PC-3 (cell line): ENCODE measurements around the gene ANGPT4. TPM values are rescaled to one million over a fixed set of nuclear protein-coding genes. Genes with fewer than 3 reads are reported as not detected.

Experiments
- ATAC-seq: fragments of 200-7000 bp; cut with Tn5 transposase; 2 replicates; pipeline ENCODE4 v1.9.1; 2020; ENCODE audit warnings: mild to moderate bottlenecking, moderate library complexity
- BruUV-seq: library from RNA; stranded (reverse); fragments of 400-500 nt; replicated peaks from 2 replicates; lab custom pipeline; 2021; lab: Mats Ljungman, UMichigan
- CTCF ChIA-PET: fragments of 300-600 bp; sonication (Branson Sonifier 250); formaldehyde crosslinking; loops from one replicate; lab custom pipeline; 2022; ENCODE audit warnings: antibody characterized with exemption; lab: Charles Lee
- POLR2A ChIA-PET: fragments of 300-600 bp; sonication (Branson Sonifier 250); formaldehyde crosslinking; loops from one replicate; lab custom pipeline; 2022; ENCODE audit warnings: antibody characterized with exemption; ENCODE audit not compliant: unreplicated experiment; lab: Charles Lee
- DNase-seq: peaks from one replicate; pipeline ENCODE4 v3.0.0-alpha.2; 2015
- H2AFZ ChIP-seq: fragments of 300-600 bp; sonication (generic); 2 replicates; pipeline ENCODE4 v1.6.0; 2016; ENCODE audit warnings: antibody characterized with exemption, low read length
- H3F3A ChIP-seq: fragments of 300-600 bp; sonication (generic); one replicate; pipeline ENCODE4 v1.6.0; 2017; ENCODE audit warnings: antibody characterized with exemption, low read length, control low read depth, mild to moderate bottlenecking; ENCODE audit not compliant: unreplicated experiment
- H3K27ac ChIP-seq: fragments of 300-600 bp; sonication (generic); 2 replicates; pipeline ENCODE4 v1.5.1; 2016; ENCODE audit warnings: mild to moderate bottlenecking, low read length
- H3K27me3 ChIP-seq: fragments of 300-600 bp; sonication (generic); 2 replicates; pipeline ENCODE4 v1.6.1; 2016; ENCODE audit warnings: low read length, mixed read lengths
- H3K36me3 ChIP-seq: fragments of 300-600 bp; sonication (generic); 2 replicates; pipeline ENCODE4 v1.6.1; 2016; ENCODE audit warnings: low read depth, mixed run types, low read length, mixed read lengths
- H3K4me1 ChIP-seq: fragments of 300-600 bp; sonication (generic); 2 replicates; pipeline ENCODE4 v1.5.1; 2016; ENCODE audit warnings: low read length; ENCODE audit not compliant: insufficient read depth
- H3K4me2 ChIP-seq: fragments of 300-600 bp; sonication (generic); 2 replicates; pipeline ENCODE4 v1.6.0; 2016; ENCODE audit warnings: low read length
- H3K4me3 ChIP-seq: fragments of 300-600 bp; sonication (generic); 2 replicates; pipeline ENCODE4 v1.5.1; 2016; ENCODE audit warnings: mild to moderate bottlenecking, low read length, mixed read lengths
- H3K79me2 ChIP-seq: fragments of 300-600 bp; sonication (generic); 2 replicates; pipeline ENCODE4 v1.6.1; 2017; ENCODE audit warnings: low read length, mixed read lengths
- H3K9ac ChIP-seq: fragments of 300-600 bp; sonication (generic); 2 replicates; pipeline ENCODE4 v1.6.0; 2016; ENCODE audit warnings: mild to moderate bottlenecking, low read length
- H3K9me2 ChIP-seq: fragments of 300-600 bp; sonication (generic); replicated peaks from 2 replicates; pipeline ENCODE4 v1.6.1; 2016; ENCODE audit warnings: mixed run types, low read length, mixed read lengths
- H3K9me3 ChIP-seq: fragments of 300-600 bp; sonication (generic); 2 replicates; pipeline ENCODE4 v1.6.1; 2016; ENCODE audit warnings: low read length, mixed read lengths
- H4K20me1 ChIP-seq: fragments of 300-600 bp; sonication (generic); 2 replicates; pipeline ENCODE4 v1.6.1; 2016; ENCODE audit warnings: low read length, mixed read lengths
- CTCF ChIP-seq: fragments of 300-600 bp; sonication (generic); conservative IDR thresholded peaks from 2 replicates; pipeline ENCODE4 v1.5.1; 2017; ENCODE audit warnings: antibody characterized with exemption, low read depth, mild to moderate bottlenecking, low read length
- EZH2 ChIP-seq: fragments of 300-600 bp; sonication (generic); IDR thresholded peaks from one replicate; pipeline ENCODE4 v1.6.1; 2017; ENCODE audit warnings: antibody characterized with exemption, mild to moderate bottlenecking, low read length; ENCODE audit not compliant: unreplicated experiment
- EZH2phosphoT487 ChIP-seq: fragments of 300-600 bp; sonication (generic); IDR thresholded peaks from 2 replicates; pipeline ENCODE4 v1.6.1; 2018; ENCODE audit warnings: mild to moderate bottlenecking, antibody characterized with exemption, low read length, borderline replicate concordance
- intact Hi-C: fragments of 100-400 bp; cut with micrococcal nuclease; formaldehyde crosslinking; loops from 2 replicates; pipeline ENCODE4 v1.9.0; 2023
- total RNA-seq: library from RNA; depleted of rRNA; stranded (reverse); fragments of >200 nt; gene quantifications from 2 replicates; pipeline ENCODE4 v1.2.3, GENCODE V29; 2014

The ANGPT4 gene
- total RNA-seq, 1 experiment from 2014 or later, result not detected

GRCh38 chr20:944774-945410, 28.8 kb upstream of the ANGPT4 start:
- Histone ChIP-seq H3K9ac (no peak overlapping the region), H4K20me1 (no peaks in the 10 kb centered on the region), H3K36me3 (no peaks in the 10 kb centered on the region), H3K4me1 (no peaks in the 10 kb centered on the region), H3K9me3 (no peaks in the 10 kb centered on the region), H3F3A (no peaks in the 10 kb centered on the region), H2AFZ (no peak overlapping the region), H3K4me3 (no peak overlapping the region), H3K9me2 (no peaks in the 10 kb centered on the region), H3K79me2 (no peaks in the 10 kb centered on the region), H3K4me2 (no peak overlapping the region), H3K27me3 (peaks cover 89% of the 10 kb centered on the region), H3K27ac (no peak overlapping the region)
- POLR2A ChIA-PET, result no interaction called here
- CTCF ChIA-PET, result no interaction called here
- ATAC-seq (no peak), DNase-seq (no peak)
- BruUV-seq, result no TSS peak
- TF ChIP-seq EZH2, result no peak
- TF ChIP-seq EZH2phosphoT487, result no peak
- TF ChIP-seq CTCF, result no peak
- intact Hi-C loops, result no loop called here

GRCh38 chr20:944148-944547, 28.0 kb upstream of the ANGPT4 start:
- TF ChIP-seq CTCF, result no peak
- no peak for TF ChIP-seq EZH2
- TF ChIP-seq EZH2phosphoT487, result no peak
- BruUV-seq, result no TSS peak
- H3K9me3 ChIP-seq, result no peaks in the 10 kb centered on the region
- no peaks in the 10 kb centered on the region for H3K4me1 ChIP-seq
- H3K27ac ChIP-seq, result no peak overlapping the region
- no peak overlapping the region for H3K4me3 ChIP-seq
- DNase-seq (no peak), ATAC-seq (no peak)
- no peaks in the 10 kb centered on the region for H4K20me1 ChIP-seq
- H3K36me3 ChIP-seq, result no peaks in the 10 kb centered on the region
- no peak overlapping the region for H3K4me2 ChIP-seq
- ChIA-PET CTCF (no interaction called here), POLR2A (no interaction called here)
- no peak overlapping the region for H3K9ac ChIP-seq
- H2AFZ ChIP-seq, result no peak overlapping the region
- H3F3A ChIP-seq, result no peaks in the 10 kb centered on the region
- peaks cover 90% of the 10 kb centered on the region for H3K27me3 ChIP-seq
- H3K79me2 ChIP-seq, result no peaks in the 10 kb centered on the region
- H3K9me2 ChIP-seq, result no peaks in the 10 kb centered on the region
- intact Hi-C loops, result no loop called here

- ATAC-seq (no peak), DNase-seq (no peak)
- intact Hi-C loops, result no loop called here
- Histone ChIP-seq H3K4me1 (no peaks in the 10 kb centered on the region), H4K20me1 (no peaks in the 10 kb centered on the region), H3K36me3 (no peaks in the 10 kb centered on the region), H3K9me3 (no peaks in the 10 kb centered on the region), H2AFZ (no peak overlapping the region), H3F3A (no peaks in the 10 kb centered on the region), H3K9ac (no peak overlapping the region), H3K4me3 (no peak overlapping the region), H3K27ac (no peak overlapping the region), H3K4me2 (no peak overlapping the region), H3K27me3 (peaks cover 81% of the 10 kb centered on the region), H3K79me2 (no peaks in the 10 kb centered on the region), H3K9me2 (no peaks in the 10 kb centered on the region)
- no TSS peak for BruUV-seq
- TF ChIP-seq EZH2 (no peak), EZH2phosphoT487 (no peak), CTCF (no peak)
- ChIA-PET POLR2A (no interaction called here), CTCF (no interaction called here)
Measured at GRCh38 chr20:942611-943010, 26.5 kb upstream of the ANGPT4 start.
